ENCODE measurements around the gene IL4I1.

The IL4I1 gene

GRCh38 chr19:49890349-49891311 lies 6.1 kb downstream of the IL4I1 start:
- peaks cover 4% of the 10 kb centered on the region for H3K4me1 ChIP-seq (ENCODE audit: control insufficient read depth, low read depth, low read length)
- no peaks in the 10 kb centered on the region for H3K9me3 ChIP-seq (ENCODE audit: control insufficient read depth, low read depth, low read length)
- H3K36me3 ChIP-seq (ENCODE audit: control insufficient read depth, low read depth, low read length), result no peaks in the 10 kb centered on the region
- H3K4me3 ChIP-seq (ENCODE audit: low read length), result peak overlapping the region; percentile 48
- H3K27ac ChIP-seq (ENCODE audit: low read length), result no peak overlapping the region
- H3K27me3 ChIP-seq (ENCODE audit: control insufficient read depth, insufficient read depth, low read length), result peaks cover 9% of the 10 kb centered on the region
- H3K9ac ChIP-seq (ENCODE audit: low read length), result no peak overlapping the region

GRCh38 chr19:49889687-49890348 lies 6.9 kb downstream of the IL4I1 start:
- Histone ChIP-seq H3K9me3 (ENCODE audit: control insufficient read depth, low read depth, low read length) (no peaks in the 10 kb centered on the region), H3K4me3 (ENCODE audit: low read length) (peak overlapping the region; percentile 48), H3K4me1 (ENCODE audit: control insufficient read depth, low read depth, low read length) (peaks cover 4% of the 10 kb centered on the region), H3K27ac (ENCODE audit: low read length) (no peak overlapping the region), H3K9ac (ENCODE audit: low read length) (no peak overlapping the region), H3K27me3 (ENCODE audit: control insufficient read depth, insufficient read depth, low read length) (peaks cover 9% of the 10 kb centered on the region), H3K36me3 (ENCODE audit: control insufficient read depth, low read depth, low read length) (peaks cover 2% of the 10 kb centered on the region)

- H3K4me1 ChIP-seq (ENCODE audit: control insufficient read depth, low read depth, low read length), result peaks cover 4% of the 10 kb centered on the region
- no peak overlapping the region for H3K27ac ChIP-seq (ENCODE audit: low read length)
- H3K4me3 ChIP-seq (ENCODE audit: low read length), result no peak overlapping the region
- peaks cover 9% of the 10 kb centered on the region for H3K27me3 ChIP-seq (ENCODE audit: control insufficient read depth, insufficient read depth, low read length)
- no peak overlapping the region for H3K9ac ChIP-seq (ENCODE audit: low read length)
- no peaks in the 10 kb centered on the region for H3K9me3 ChIP-seq (ENCODE audit: control insufficient read depth, low read depth, low read length)
- peaks cover 8% of the 10 kb centered on the region for H3K36me3 ChIP-seq (ENCODE audit: control insufficient read depth, low read depth, low read length)
These were observed 7.5 kb downstream of the IL4I1 start for GRCh38 chr19:49889038-49889686.

- peaks cover 9% of the 10 kb centered on the region for H3K27me3 ChIP-seq (ENCODE audit: control insufficient read depth, insufficient read depth, low read length)
- no peak overlapping the region for H3K4me3 ChIP-seq (ENCODE audit: low read length)
- H3K9ac ChIP-seq (ENCODE audit: low read length), result no peak overlapping the region
- peaks cover 15% of the 10 kb centered on the region for H3K36me3 ChIP-seq (ENCODE audit: control insufficient read depth, low read depth, low read length)
- H3K27ac ChIP-seq (ENCODE audit: low read length), result no peak overlapping the region
- H3K4me1 ChIP-seq (ENCODE audit: control insufficient read depth, low read depth, low read length), result peaks cover 4% of the 10 kb centered on the region
- H3K9me3 ChIP-seq (ENCODE audit: control insufficient read depth, low read depth, low read length), result no peaks in the 10 kb centered on the region
These were observed 8.2 kb downstream of the IL4I1 start for GRCh38 chr19:49888510-49888824.

- H3K9me3 ChIP-seq (ENCODE audit: control insufficient read depth, low read depth, low read length), result no peaks in the 10 kb centered on the region
- H3K27ac ChIP-seq (ENCODE audit: low read length), result no peak overlapping the region
- peaks cover 21% of the 10 kb centered on the region for H3K36me3 ChIP-seq (ENCODE audit: control insufficient read depth, low read depth, low read length)
- no peak overlapping the region for H3K4me3 ChIP-seq (ENCODE audit: low read length)
- peaks cover 9% of the 10 kb centered on the region for H3K27me3 ChIP-seq (ENCODE audit: control insufficient read depth, insufficient read depth, low read length)
- no peak overlapping the region for H3K9ac ChIP-seq (ENCODE audit: low read length)
- H3K4me1 ChIP-seq (ENCODE audit: control insufficient read depth, low read depth, low read length), result peaks cover 4% of the 10 kb centered on the region
These were observed 8.8 kb downstream of the IL4I1 start for GRCh38 chr19:49887665-49888509.

- no peaks in the 10 kb centered on the region for H3K9me3 ChIP-seq (ENCODE audit: control insufficient read depth, low read depth, low read length)
- no peak overlapping the region for H3K4me3 ChIP-seq (ENCODE audit: low read length)
- H3K4me1 ChIP-seq (ENCODE audit: control insufficient read depth, low read depth, low read length), result peaks cover 4% of the 10 kb centered on the region
- peaks cover 28% of the 10 kb centered on the region for H3K36me3 ChIP-seq (ENCODE audit: control insufficient read depth, low read depth, low read length)
- peaks cover 9% of the 10 kb centered on the region for H3K27me3 ChIP-seq (ENCODE audit: control insufficient read depth, insufficient read depth, low read length)
- H3K27ac ChIP-seq (ENCODE audit: low read length), result no peak overlapping the region
- H3K9ac ChIP-seq (ENCODE audit: low read length), result no peak overlapping the region
These were observed 9.5 kb downstream of the IL4I1 start for GRCh38 chr19:49887037-49887664.

- Histone ChIP-seq H3K36me3 (ENCODE audit: control insufficient read depth, low read depth, low read length) (peaks cover 49% of the 10 kb centered on the region), H3K27ac (ENCODE audit: low read length) (no peak overlapping the region), H3K9ac (ENCODE audit: low read length) (no peak overlapping the region)
These were observed 11.9 kb downstream of the IL4I1 start for GRCh38 chr19:49884760-49885159.

GRCh38 chr19:49884109-49884508 lies 12.6 kb downstream of the IL4I1 start:
- H3K9ac ChIP-seq (ENCODE audit: low read length), result no peak overlapping the region
- H3K4me3 ChIP-seq (ENCODE audit: low read length), result no peak overlapping the region
- H3K27ac ChIP-seq (ENCODE audit: low read length), result no peak overlapping the region
- H3K9me3 ChIP-seq (ENCODE audit: control insufficient read depth, low read depth, low read length), result no peaks in the 10 kb centered on the region
- H3K36me3 ChIP-seq (ENCODE audit: control insufficient read depth, low read depth, low read length), result peaks cover 54% of the 10 kb centered on the region
- H3K4me1 ChIP-seq (ENCODE audit: control insufficient read depth, low read depth, low read length), result no peaks in the 10 kb centered on the region
- peaks cover under 1% of the 10 kb centered on the region for H3K27me3 ChIP-seq (ENCODE audit: control insufficient read depth, insufficient read depth, low read length)

More at GRCh38 chr19:49884760-49885159, 11.9 kb downstream of the IL4I1 start:
- no peak overlapping the region for H3K4me3 ChIP-seq (ENCODE audit: low read length)
- no peaks in the 10 kb centered on the region for H3K9me3 ChIP-seq (ENCODE audit: control insufficient read depth, low read depth, low read length)
- H3K27me3 ChIP-seq (ENCODE audit: control insufficient read depth, insufficient read depth, low read length), result peaks cover 7% of the 10 kb centered on the region
- H3K4me1 ChIP-seq (ENCODE audit: control insufficient read depth, low read depth, low read length), result no peaks in the 10 kb centered on the region

GRCh38 chr19:49883094-49883493 lies 13.6 kb downstream of the IL4I1 start:
- H3K9ac ChIP-seq (ENCODE audit: low read length), result no peak overlapping the region
- no peaks in the 10 kb centered on the region for H3K27me3 ChIP-seq (ENCODE audit: control insufficient read depth, insufficient read depth, low read length)
- peaks cover 4% of the 10 kb centered on the region for H3K4me1 ChIP-seq (ENCODE audit: control insufficient read depth, low read depth, low read length)
- H3K27ac ChIP-seq (ENCODE audit: low read length), result no peak overlapping the region
- no peak overlapping the region for H3K4me3 ChIP-seq (ENCODE audit: low read length)
- H3K36me3 ChIP-seq (ENCODE audit: control insufficient read depth, low read depth, low read length), result peaks cover 54% of the 10 kb centered on the region
- H3K9me3 ChIP-seq (ENCODE audit: control insufficient read depth, low read depth, low read length), result no peaks in the 10 kb centered on the region

GRCh38 chr19:49882643-49883042 lies 14.0 kb downstream of the IL4I1 start:
- Histone ChIP-seq H3K9ac (ENCODE audit: low read length) (no peak overlapping the region), H3K36me3 (ENCODE audit: control insufficient read depth, low read depth, low read length) (peaks cover 54% of the 10 kb centered on the region), H3K9me3 (ENCODE audit: control insufficient read depth, low read depth, low read length) (no peaks in the 10 kb centered on the region), H3K4me1 (ENCODE audit: control insufficient read depth, low read depth, low read length) (peaks cover 4% of the 10 kb centered on the region), H3K4me3 (ENCODE audit: low read length) (no peak overlapping the region), H3K27me3 (ENCODE audit: control insufficient read depth, insufficient read depth, low read length) (no peaks in the 10 kb centered on the region), H3K27ac (ENCODE audit: low read length) (no peak overlapping the region)

All from iPS-18a (cell line).